Uterus (tissue), 4 donors: Measurements from ENCODE around the gene C4orf50. TPM values are rescaled to one million over a fixed set of nuclear protein-coding genes. Genes with fewer than 3 reads are reported as not detected.

Experiments used
- DNase-seq, 2 donors: peaks; one replicate each; pipeline ENCODE4 v3.0.0-alpha.2; 2019 to 2020
- H3K27ac ChIP-seq, 2 donors: fragments of 200-600 bp; sonication (generic); 1 replicate in 1 of 2; 2 replicates in 1 of 2; pipeline ENCODE4 v1.5.1; 2016 to 2018
- H3K27me3 ChIP-seq, 2 donors: fragments of 200-600 bp; sonication (generic); one replicate each; pipeline ENCODE4 v1.5.1; 2018 to 2019; ENCODE audit warnings: control low read depth in 1 of 2
- H3K36me3 ChIP-seq, 2 donors: fragments of 200-600 bp; sonication (generic); one replicate each; pipeline ENCODE4 v1.5.1; 2019; ENCODE audit warnings: control low read depth in 1 of 2
- H3K4me1 ChIP-seq, 2 donors: fragments of 200-600 bp; sonication (generic); one replicate each; pipeline ENCODE4 v1.5.1; 2018 to 2019; ENCODE audit warnings: control low read depth in 1 of 2
- H3K4me3 ChIP-seq, 2 donors: fragments of 200-600 bp; sonication (generic); 1 replicate in 1 of 2; 2 replicates in 1 of 2; pipeline ENCODE4 v1.5.1; 2018 to 2019; ENCODE audit warnings: mild to moderate bottlenecking in 1 of 2
- H3K9me3 ChIP-seq, 2 donors: fragments of 200-600 bp; sonication (generic); one replicate each; pipeline ENCODE4 v1.5.1; 2019; ENCODE audit warnings: control low read depth in 1 of 2
- POLR2A ChIP-seq, 2 donors: fragments of 450-650 bp; IDR thresholded peaks; one replicate each; pipeline ENCODE4 v1.6.1; 2016; ENCODE audit warnings: antibody characterized with exemption in 2 of 2, mild to moderate bottlenecking in 1 of 2, moderate library complexity in 1 of 2
- intact Hi-C: fragments of 100-400 bp; cut with DNase I; formaldehyde crosslinking; loops from one replicate; pipeline ENCODE4 v1.15.1; 2023; ENCODE audit warnings: low total_unique reads
- total RNA-seq, 4 donors: library from RNA; depleted of rRNA in 3 of 4; stranded (reverse); fragments of >200 nt in 3 of 4; gene quantifications; one replicate each; pipeline versions ENCODE4 v1.1.0 to v1.2.4, GENCODE V29; 2014 to 2023
- TF ChIP-seq, protein P1 (sequence below), 4 experiments: fragments of 200-600 bp in 2 of 4; fragments of 450-650 bp in 2 of 4; sonication (generic) in 2 of 4; IDR thresholded peaks; one replicate each; pipeline ENCODE4 v1.5.1; 2016 to 2019; ENCODE audit warnings: antibody characterized with exemption in 4 of 4, mild to moderate bottlenecking in 2 of 4, moderate library complexity in 1 of 4
- donor health status: DM: yes; HTN: yes; CAD: no.

The C4orf50 gene
- total RNA-seq, 4 donors from 2014 or later, result under 0.01 to 0.07 TPM; not detected in 2

GRCh38 chr4:6011686-6012085 is 6.5 kb downstream of the C4orf50 start:
- H3K27me3 ChIP-seq, result no peaks in the 10 kb centered on the region
- no peak for DNase-seq
- no peak overlapping the region for H3K27ac ChIP-seq
- no peaks in the 10 kb centered on the region for H3K36me3 ChIP-seq
- TF ChIP-seq POLR2A (IDR thresholded peaks at IDR 0.05), result no peak
- TF ChIP-seq, protein P1, sequence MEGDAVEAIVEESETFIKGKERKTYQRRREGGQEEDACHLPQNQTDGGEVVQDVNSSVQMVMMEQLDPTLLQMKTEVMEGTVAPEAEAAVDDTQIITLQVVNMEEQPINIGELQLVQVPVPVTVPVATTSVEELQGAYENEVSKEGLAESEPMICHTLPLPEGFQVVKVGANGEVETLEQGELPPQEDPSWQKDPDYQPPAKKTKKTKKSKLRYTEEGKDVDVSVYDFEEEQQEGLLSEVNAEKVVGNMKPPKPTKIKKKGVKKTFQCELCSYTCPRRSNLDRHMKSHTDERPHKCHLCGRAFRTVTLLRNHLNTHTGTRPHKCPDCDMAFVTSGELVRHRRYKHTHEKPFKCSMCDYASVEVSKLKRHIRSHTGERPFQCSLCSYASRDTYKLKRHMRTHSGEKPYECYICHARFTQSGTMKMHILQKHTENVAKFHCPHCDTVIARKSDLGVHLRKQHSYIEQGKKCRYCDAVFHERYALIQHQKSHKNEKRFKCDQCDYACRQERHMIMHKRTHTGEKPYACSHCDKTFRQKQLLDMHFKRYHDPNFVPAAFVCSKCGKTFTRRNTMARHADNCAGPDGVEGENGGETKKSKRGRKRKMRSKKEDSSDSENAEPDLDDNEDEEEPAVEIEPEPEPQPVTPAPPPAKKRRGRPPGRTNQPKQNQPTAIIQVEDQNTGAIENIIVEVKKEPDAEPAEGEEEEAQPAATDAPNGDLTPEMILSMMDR (IDR thresholded peaks at IDR 0.05), result no peak
- no peak overlapping the region for H3K4me3 ChIP-seq
- H3K4me1 ChIP-seq, result no peaks in the 10 kb centered on the region
- intact Hi-C loops, result no loop called here
- H3K9me3 ChIP-seq, result no peaks in the 10 kb centered on the region

- Histone ChIP-seq H3K4me1 (no peaks in the 10 kb centered on the region), H3K9me3 (no peaks in the 10 kb centered on the region), H3K36me3 (no peaks in the 10 kb centered on the region), H3K4me3 (no peak overlapping the region), H3K27me3 (no peaks in the 10 kb centered on the region), H3K27ac (no peak overlapping the region)
- TF ChIP-seq, protein P1 (IDR thresholded peaks at IDR 0.05), result no peak
- no peak for TF ChIP-seq POLR2A (IDR thresholded peaks at IDR 0.05)
- DNase-seq, result no peak
- intact Hi-C loops, result no loop called here
Observed at GRCh38 chr4:6011271-6011671, 7.0 kb downstream of the C4orf50 start.

- H3K27me3 ChIP-seq, result no peaks in the 10 kb centered on the region
- H3K27ac ChIP-seq, result no peak overlapping the region
- intact Hi-C loops, result no loop called here
- no peaks in the 10 kb centered on the region for H3K36me3 ChIP-seq
- H3K9me3 ChIP-seq, result no peaks in the 10 kb centered on the region
- DNase-seq, result no peak
- H3K4me1 ChIP-seq, result no peaks in the 10 kb centered on the region
- no peak overlapping the region for H3K4me3 ChIP-seq
- TF ChIP-seq, protein P1 (IDR thresholded peaks at IDR 0.05), result no peak
- no peak for TF ChIP-seq POLR2A (IDR thresholded peaks at IDR 0.05)
Observed at GRCh38 chr4:6010789-6011188, 7.4 kb downstream of the C4orf50 start.

DNA sequence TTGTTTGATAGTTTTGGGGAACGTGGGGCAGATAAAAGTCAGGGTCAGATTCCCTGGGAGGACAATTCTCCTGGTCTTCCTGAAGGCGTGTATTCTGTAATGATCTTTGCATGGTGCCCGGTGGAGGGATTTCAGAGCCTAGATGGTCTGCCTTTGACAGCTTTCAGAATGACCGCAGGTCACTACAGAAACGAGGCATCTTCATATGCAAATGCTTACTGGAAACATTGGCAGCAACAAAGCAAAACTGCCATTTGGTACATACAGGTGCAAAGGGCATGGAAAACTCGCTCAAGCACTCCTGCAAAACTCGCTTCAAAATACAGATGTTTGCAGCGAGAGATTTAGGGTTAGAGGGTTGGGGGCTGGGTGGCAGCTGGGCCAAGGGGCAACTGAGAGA is 8.8 kb downstream of the C4orf50 start:
- no peaks in the 10 kb centered on the region for H3K27me3 ChIP-seq
- TF ChIP-seq, protein P1 (IDR thresholded peaks at IDR 0.05), result no peak
- TF ChIP-seq POLR2A (IDR thresholded peaks at IDR 0.05), result no peak
- intact Hi-C loops, result no loop called here
- no peaks in the 10 kb centered on the region for H3K9me3 ChIP-seq
- no peak for DNase-seq
- no peak overlapping the region for H3K4me3 ChIP-seq
- no peak overlapping the region for H3K27ac ChIP-seq
- no peaks in the 10 kb centered on the region for H3K36me3 ChIP-seq
- no peaks in the 10 kb centered on the region for H3K4me1 ChIP-seq

GRCh38 chr4:6008766-6009385 is 9.4 kb downstream of the C4orf50 start:
- DNase-seq, result no peak
- intact Hi-C loops, result no loop called here
- no peaks in the 10 kb centered on the region for H3K27me3 ChIP-seq
- H3K4me1 ChIP-seq, result no peaks in the 10 kb centered on the region
- no peak overlapping the region for H3K27ac ChIP-seq
- no peak for TF ChIP-seq POLR2A (IDR thresholded peaks at IDR 0.05)
- TF ChIP-seq, protein P1 (IDR thresholded peaks at IDR 0.05), result no peak
- H3K36me3 ChIP-seq, result no peaks in the 10 kb centered on the region
- H3K9me3 ChIP-seq, result no peaks in the 10 kb centered on the region
- no peak overlapping the region for H3K4me3 ChIP-seq
